Suprapubic skin (tissue), 4 donors: Measurements from ENCODE around the gene SLC13A4.

Experiments used
- CTCF ChIP-seq, 2 donors: fragments of 200-600 bp in 1 of 2; fragments of 450-650 bp in 1 of 2; sonication (generic) in 1 of 2; IDR thresholded peaks; one replicate each; pipeline ENCODE4 v1.5.1; 2016 to 2019; ENCODE audit warnings: antibody characterized with exemption in 2 of 2, mild to moderate bottlenecking in 1 of 2, moderate library complexity in 1 of 2
- EP300 ChIP-seq: sonication (generic); formaldehyde crosslinking; IDR thresholded peaks from one replicate; pipeline ENCODE4 v1.6.1; 2017; ENCODE audit warnings: antibody characterized with exemption
- POLR2AphosphoS5 ChIP-seq, 3 donors: sonication (generic); formaldehyde crosslinking; IDR thresholded peaks; one replicate each; pipeline ENCODE4 v1.6.1; 2017; ENCODE audit warnings: antibody characterized with exemption in 3 of 3

- TF ChIP-seq POLR2AphosphoS5 (IDR thresholded peaks at IDR 0.05) = no peak
- TF ChIP-seq CTCF (IDR thresholded peaks at IDR 0.05) = no peak
- TF ChIP-seq EP300 = no peak
Observed at GRCh38 chr7:135684699-135685098, 43.3 kb downstream of the SLC13A4 start.
